SH-SY5Y (cell line): ENCODE results near the gene BLVRB.

ENCODE experiments used
- GATA2 ChIP-seq: IDR thresholded peaks from 2 replicates; pipeline ENCODE4 v1.6.1; 2011; ENCODE audit warnings: mild to moderate bottlenecking, low read depth, low read length
- GATA3 ChIP-seq: IDR thresholded peaks from 2 replicates; pipeline ENCODE4 v1.6.1; 2011; ENCODE audit warnings: low read depth, mild to moderate bottlenecking, low read length, moderate library complexity

The BLVRB gene

GRCh38 chr19:40497214-40497613 lies 31.7 kb upstream of the BLVRB start:
- TF ChIP-seq GATA2 (no peak), GATA3 (no peak)

- no peak for TF ChIP-seq GATA2
- no peak for TF ChIP-seq GATA3
These were observed 28.8 kb upstream of the BLVRB start for GRCh38 chr19:40494191-40494838.

- no peak for TF ChIP-seq GATA3
These were observed 28.2 kb upstream of the BLVRB start for GRCh38 chr19:40493778-40494177.

- TF ChIP-seq GATA2 (no peak), GATA3 (no peak)
These were observed 26.7 kb upstream of the BLVRB start for GRCh38 chr19:40492274-40492673.

- TF ChIP-seq GATA3 = no peak
- TF ChIP-seq GATA2 = no peak
These were observed 24.3 kb upstream of the BLVRB start for GRCh38 chr19:40489882-40490230.

GRCh38 chr19:40486017-40486416 lies 20.5 kb upstream of the BLVRB start:
- no peak for TF ChIP-seq GATA2
- no peak for TF ChIP-seq GATA3

GRCh38 chr19:40474737-40475136 lies 9.2 kb upstream of the BLVRB start:
- TF ChIP-seq GATA2 (no peak), GATA3 (no peak)

GRCh38 chr19:40472516-40472915 lies 7.0 kb upstream of the BLVRB start:
- TF ChIP-seq GATA3 (no peak), GATA2 (no peak)

GRCh38 chr19:40471111-40471510 lies 5.6 kb upstream of the BLVRB start:
- TF ChIP-seq GATA3 = no peak

GRCh38 chr19:40469011-40469410 lies 3.5 kb upstream of the BLVRB start:
- no peak for TF ChIP-seq GATA3

- no peak for TF ChIP-seq GATA3
- no peak for TF ChIP-seq GATA2
These were observed 1.6 kb upstream of the BLVRB start, which contains the start of gene SPTBN4 for GRCh38 chr19:40466985-40467734. SPTBN4 (plus strand) TSS chr19:40467001; CDS start chr19:40472622, 5,621 bp downstream.

- TF ChIP-seq GATA2 = no peak
- TF ChIP-seq GATA3 = no peak
These were observed 857 bp upstream of the BLVRB start for GRCh38 chr19:40466219-40466984.

GRCh38 chr19:40465025-40465556 lies 454 bp downstream of the BLVRB start:
- no peak for TF ChIP-seq GATA3
- no peak for TF ChIP-seq GATA2
